ENCODE results near the gene DNAJB5. TPM values are rescaled to one million over a fixed set of nuclear protein-coding genes. Genes with fewer than 3 reads are reported as not detected.
"Not testable (repeated sequence)": the region's sequence is repeated elsewhere in the genome, so short reads cannot be mapped to it uniquely, and the experiment has no call there.

DNAJB5 gene
- total RNA-seq, 1 donor, result 18.1 TPM

DNA sequence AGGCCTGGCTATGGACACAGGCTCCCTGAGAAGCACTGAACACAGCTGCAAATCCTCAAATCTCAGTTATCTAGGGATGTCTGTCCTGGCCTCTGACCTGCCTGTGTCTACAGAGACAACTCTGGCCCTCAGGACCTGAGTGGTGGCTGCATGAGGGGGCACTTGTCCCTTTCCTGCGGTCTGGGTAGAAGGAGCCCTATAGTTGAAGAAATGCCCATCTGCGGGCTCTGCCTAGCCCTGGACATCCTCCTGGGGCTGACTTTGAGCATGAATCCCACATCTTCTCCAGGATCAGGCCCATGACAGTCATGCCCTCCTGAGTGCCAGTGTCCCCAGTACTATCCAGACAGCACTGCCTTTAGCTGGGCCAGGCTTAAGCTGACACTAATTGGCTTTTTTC lies 10.0 kb downstream of the DNAJB5 start:
- H3K4me3 ChIP-seq (ENCODE audit: low read depth, low read length), result no peak overlapping the region
- no peak for TF ChIP-seq CTCF (IDR thresholded peaks at IDR 0.05; ENCODE audit: insufficient read depth, low read depth, low read length)
- DNase-seq (ENCODE audit: low read depth), result no peak

GRCh38 chr9:35000535-35001284 lies 11.2 kb downstream of the DNAJB5 start:
- no peak overlapping the region for H3K4me3 ChIP-seq (ENCODE audit: low read depth, low read length)
- no peak for TF ChIP-seq CTCF (IDR thresholded peaks at IDR 0.05; ENCODE audit: insufficient read depth, low read depth, low read length)
- DNase-seq (ENCODE audit: low read depth), result peak; percentile 39

- no peak overlapping the region for H3K4me3 ChIP-seq (ENCODE audit: low read depth, low read length)
- TF ChIP-seq CTCF (IDR thresholded peaks at IDR 0.05; ENCODE audit: insufficient read depth, low read depth, low read length), result no peak
- no peak for DNase-seq (ENCODE audit: low read depth)
These were observed 11.7 kb downstream of the DNAJB5 start for GRCh38 chr9:35001285-35001677.

- peak; percentile 10 for DNase-seq (ENCODE audit: low read depth)
- no peak overlapping the region for H3K4me3 ChIP-seq (ENCODE audit: low read depth, low read length)
- no peak for TF ChIP-seq CTCF (IDR thresholded peaks at IDR 0.05; ENCODE audit: insufficient read depth, low read depth, low read length)
These were observed 12.4 kb downstream of the DNAJB5 start for GRCh38 chr9:35001803-35002502.

- no peak for DNase-seq (ENCODE audit: low read depth)
- no peak overlapping the region for H3K4me3 ChIP-seq (ENCODE audit: low read depth, low read length)
- TF ChIP-seq CTCF (IDR thresholded peaks at IDR 0.05; ENCODE audit: insufficient read depth, low read depth, low read length), result no peak
These were observed 13.1 kb downstream of the DNAJB5 start for GRCh38 chr9:35002623-35003022.

DNA sequence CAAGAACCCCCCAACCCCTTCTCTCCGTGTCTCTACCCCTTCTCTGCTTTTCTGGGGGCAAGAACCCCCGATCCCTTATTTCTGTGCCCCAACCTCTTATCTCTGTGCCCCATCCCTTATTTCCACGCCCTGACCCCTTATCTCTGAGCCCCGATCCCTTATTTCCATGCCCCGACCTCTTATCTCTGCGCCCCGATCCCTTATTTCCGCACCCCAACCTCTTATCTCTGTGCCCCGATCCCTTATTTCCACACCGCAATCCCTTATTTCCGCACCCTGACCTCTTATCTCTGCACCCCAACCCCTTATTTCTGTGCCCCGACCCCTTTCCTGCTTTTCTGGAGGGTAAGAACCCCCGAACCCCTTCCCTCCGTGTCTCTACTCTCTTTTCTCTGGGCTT lies 14.8 kb downstream of the DNAJB5 start:
- DNase-seq (ENCODE audit: low read depth); H3K4me3 ChIP-seq (ENCODE audit: low read depth, low read length): not testable (repeated sequence)

- TF ChIP-seq CTCF (IDR thresholded peaks at IDR 0.05; ENCODE audit: insufficient read depth, low read depth, low read length), result no peak
- no peak for DNase-seq (ENCODE audit: low read depth)
- H3K4me3 ChIP-seq (ENCODE audit: low read depth, low read length), result no peak overlapping the region
These were observed 20.9 kb downstream of the DNAJB5 start for GRCh38 chr9:35010351-35010958.

Data from fibroblast of villous mesenchyme (primary cell).